ENCODE measurements around the gene DOCK7.
"Not testable (repeated sequence)": the region's sequence is repeated elsewhere in the genome, so short reads cannot be mapped to it uniquely, and the experiment has no call there.

The DOCK7 gene

DNA sequence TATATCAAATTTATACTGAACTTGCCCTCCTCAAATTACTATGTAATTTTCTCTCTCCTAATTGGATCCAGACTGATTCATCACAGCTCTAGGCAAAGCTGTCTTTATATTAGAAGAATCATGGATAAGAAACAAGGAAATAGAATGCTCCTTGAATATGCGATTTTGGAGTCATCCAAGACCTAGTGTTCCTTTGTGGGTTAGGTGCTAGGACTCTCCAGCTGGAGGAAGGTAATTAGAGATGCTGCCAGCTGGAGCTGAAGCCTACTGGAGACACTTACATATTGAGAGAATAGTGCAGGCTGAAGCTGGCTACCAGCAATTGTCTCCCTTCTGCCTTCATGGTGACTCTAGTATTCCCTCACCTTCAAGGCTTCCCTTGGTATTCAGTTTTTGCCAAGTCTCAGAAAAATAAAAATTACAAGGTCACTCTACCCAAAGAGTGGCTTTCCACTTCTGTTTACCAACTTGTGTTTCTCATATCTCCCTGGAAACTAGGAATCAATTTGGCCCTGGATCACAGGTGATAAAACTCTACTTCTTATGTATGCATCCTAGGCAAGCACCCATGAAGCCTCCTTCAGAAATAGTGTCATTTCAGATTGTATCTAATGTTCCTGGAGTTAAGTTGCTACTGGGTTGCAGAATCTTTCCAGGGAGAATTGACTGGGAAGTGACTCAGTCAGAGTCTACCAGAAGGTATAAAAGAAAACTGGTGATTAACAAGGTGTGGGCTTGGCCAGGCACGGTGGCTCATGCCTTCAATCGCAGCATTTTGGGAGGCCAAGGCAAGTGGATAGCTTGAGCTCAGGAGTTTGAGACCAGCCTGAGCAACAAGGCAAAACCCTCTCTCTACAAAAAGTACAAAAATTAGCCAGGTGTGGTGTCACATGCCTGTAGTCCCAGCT, 24.4 kb upstream of the DOCK7 start:
- TF ChIP-seq POLR2A (IDR thresholded peaks at IDR 0.05; ENCODE audit: low read length): no peak
- no peak for TF ChIP-seq GATA1 (IDR thresholded peaks at IDR 0.05; ENCODE audit: low read depth, low read length)
- DNase-seq: no peak

DNA sequence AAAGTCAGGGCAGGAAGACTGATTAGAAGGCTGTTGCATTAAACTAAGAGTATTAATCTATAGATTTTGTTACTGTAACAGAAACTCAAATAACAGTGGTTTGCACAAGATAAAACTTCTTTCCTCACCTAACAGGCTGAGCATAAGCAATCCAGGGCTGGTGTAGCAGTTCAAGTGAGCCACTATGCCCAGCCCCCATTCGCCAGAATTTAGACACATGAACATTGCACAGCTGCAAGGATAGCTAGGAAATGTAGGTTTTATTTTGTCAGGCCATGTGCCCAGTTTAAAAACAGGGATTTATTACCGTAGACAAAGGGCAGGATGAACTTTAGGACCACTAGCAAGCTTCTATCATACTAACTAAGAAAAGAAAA, 19.5 kb upstream of the DOCK7 start:
- no peak for DNase-seq
- TF ChIP-seq POLR2A (IDR thresholded peaks at IDR 0.05; ENCODE audit: low read length): no peak
- TF ChIP-seq GATA1 (IDR thresholded peaks at IDR 0.05; ENCODE audit: low read depth, low read length): no peak

DNA sequence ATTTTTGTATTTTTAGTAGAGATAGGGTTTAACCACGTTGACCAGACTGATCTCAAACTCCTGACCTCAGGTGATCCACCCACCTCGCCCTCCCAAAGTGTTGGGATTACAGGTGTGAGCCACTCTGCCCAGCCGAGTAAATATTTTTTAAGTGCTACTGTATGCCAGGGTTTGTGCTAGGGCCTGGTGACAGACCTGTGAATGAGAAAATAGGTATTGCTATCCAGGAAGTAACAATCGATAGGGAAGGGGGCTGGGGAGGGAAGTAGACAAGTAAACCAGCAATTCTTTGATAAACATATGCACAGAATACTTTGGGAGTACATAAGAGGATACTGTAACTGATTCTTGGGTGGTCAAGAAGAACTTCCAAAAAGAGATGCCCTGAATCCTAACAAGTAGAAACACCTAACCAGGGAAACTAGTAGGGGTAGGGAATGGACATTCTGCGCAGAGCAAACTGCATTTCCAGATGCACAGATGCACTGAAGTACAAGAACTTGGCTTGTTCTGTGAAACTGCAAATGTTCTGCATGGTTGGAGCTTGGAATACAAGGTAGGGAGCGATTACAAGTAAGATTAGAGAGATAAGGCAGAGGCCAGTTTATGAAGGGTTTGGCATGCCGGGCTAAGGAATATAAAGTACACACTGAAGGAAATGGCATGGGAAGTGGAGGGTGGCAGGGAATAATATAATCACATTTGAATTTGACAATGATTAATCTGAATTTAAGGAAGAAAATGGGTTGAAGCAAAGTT, 19.0 kb upstream of the DOCK7 start:
- TF ChIP-seq POLR2A (IDR thresholded peaks at IDR 0.05; ENCODE audit: low read length): no peak
- no peak for TF ChIP-seq GATA1 (IDR thresholded peaks at IDR 0.05; ENCODE audit: low read depth, low read length)
- no peak for DNase-seq

DNA sequence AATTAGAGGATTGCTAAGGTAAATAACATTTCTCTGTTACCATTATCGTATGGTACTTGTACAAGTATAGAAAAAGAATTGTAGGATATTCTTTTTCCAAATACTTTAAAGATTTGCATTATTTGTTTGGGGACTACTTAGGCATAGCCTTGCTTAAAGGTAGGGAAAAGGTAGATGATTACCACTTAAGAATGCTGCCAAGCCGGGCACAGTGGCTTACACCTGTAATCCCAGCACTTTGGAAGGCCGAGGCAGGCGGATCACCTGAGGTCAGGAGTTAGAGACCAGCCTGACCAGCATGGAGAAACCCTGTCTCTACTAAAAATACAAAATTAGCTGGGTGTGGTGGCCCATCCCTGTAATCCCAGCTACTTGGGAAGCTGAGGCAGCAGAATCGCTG, 10.0 kb upstream of the DOCK7 start:
- not testable (repeated sequence) for DNase-seq

DNA sequence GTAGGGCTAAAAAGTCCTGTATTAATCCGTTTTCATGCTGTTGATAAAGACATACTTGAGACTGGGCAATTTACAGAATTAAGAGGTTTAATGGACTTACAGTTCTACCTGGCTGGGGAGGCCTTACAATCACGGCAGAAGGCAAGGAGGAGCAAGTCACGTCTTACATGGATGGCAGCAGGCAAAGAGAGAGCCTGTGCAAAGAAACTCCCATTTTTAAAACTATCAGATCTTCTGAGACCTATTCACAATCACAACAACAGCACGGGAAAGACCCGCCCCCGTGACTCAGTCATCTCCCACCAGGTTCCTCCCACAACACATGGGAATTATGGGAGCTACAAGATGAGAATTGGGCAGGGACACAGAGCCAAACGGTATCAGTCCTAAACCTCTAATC, 6.3 kb upstream of the DOCK7 start:
- not testable (repeated sequence) for DNase-seq

DNA sequence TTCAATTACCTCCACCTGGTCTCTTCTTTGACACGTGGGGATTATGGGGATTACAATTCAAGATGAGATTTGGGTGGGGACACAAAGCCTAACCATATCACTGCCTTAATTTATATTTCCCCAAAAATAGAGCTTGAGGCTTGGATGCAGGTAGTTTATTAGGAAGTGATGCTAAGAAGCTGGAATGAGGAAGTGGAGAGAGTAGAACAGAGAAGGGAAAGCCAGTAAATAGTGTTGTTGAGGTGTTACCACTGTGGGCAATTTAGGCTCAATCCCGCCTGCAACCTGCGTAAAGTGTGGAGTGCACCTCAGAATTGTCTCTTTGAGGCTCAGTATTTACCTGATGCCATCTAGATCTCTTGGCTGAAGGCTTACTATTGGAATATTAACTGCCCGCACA, 4.9 kb upstream of the DOCK7 start:
- DNase-seq: no peak
- TF ChIP-seq POLR2A (IDR thresholded peaks at IDR 0.05; ENCODE audit: low read length): no peak
- TF ChIP-seq GATA1 (IDR thresholded peaks at IDR 0.05; ENCODE audit: low read depth, low read length): no peak

DNA sequence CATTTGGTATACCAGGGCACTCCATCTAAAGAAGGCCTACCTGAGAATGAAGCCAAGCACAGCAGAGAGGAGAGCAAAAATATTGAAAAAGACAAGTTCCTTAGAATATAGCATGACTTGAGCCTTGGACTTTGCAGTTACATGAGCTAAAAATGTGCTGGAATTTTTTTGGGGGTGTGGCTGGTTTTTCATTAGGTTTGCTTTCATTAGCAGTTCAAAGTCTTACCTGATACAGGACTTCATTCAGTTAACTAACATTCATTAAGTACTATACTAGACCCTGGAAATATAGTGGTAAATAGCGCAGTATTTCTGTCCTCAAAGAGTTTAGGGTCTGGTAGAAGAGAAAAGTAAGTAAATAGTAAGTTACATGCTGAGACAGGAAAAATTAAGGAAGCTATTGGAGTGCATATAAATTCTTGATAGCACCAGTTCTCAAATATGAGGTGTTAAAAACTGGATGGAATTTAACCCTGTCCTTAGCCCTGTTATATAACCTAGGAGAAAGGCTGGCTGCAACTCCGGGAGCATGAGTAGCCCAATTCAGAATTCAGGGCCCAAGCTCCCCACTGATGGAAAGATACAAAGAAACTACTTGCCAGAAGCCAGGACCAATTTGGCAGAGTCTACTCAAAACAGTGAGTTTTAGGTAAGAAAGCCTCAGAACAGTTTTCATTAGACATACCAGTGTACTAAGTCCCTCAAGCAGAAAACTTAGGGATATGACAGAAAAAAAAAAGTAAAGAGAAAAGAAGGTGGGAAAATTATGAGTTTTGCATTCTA, 3.1 kb upstream of the DOCK7 start:
- peak in 1 of 2 experiments; percentile 31 for DNase-seq
- TF ChIP-seq GATA1 (IDR thresholded peaks at IDR 0.05; ENCODE audit: low read depth, low read length) (no peak), POLR2A (IDR thresholded peaks at IDR 0.05; ENCODE audit: low read length) (no peak)

DNA sequence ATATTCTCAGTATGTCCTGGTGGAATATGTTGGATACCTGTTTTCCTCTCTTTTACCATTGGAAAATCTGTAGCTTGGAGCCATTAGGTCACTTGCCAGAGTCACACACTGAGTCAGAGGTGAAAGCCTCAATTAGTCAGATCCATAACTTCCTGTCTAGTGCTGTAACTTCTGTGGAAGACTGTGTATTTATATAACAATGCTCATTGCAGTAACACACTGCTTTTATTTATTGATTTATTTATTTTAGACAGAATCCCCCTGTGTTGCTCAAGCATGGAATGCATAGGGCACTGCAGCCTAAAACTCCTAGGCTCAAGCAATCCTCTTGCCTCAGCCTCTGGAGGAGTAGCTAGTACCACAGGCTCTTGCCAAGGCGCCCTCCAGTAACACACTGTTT, 1.3 kb upstream of the DOCK7 start:
- TF ChIP-seq GATA1 (IDR thresholded peaks at IDR 0.05; ENCODE audit: low read depth, low read length) (no peak), POLR2A (IDR thresholded peaks at IDR 0.05; ENCODE audit: low read length) (no peak)
- DNase-seq: peak; percentile 41 to 64

DNA sequence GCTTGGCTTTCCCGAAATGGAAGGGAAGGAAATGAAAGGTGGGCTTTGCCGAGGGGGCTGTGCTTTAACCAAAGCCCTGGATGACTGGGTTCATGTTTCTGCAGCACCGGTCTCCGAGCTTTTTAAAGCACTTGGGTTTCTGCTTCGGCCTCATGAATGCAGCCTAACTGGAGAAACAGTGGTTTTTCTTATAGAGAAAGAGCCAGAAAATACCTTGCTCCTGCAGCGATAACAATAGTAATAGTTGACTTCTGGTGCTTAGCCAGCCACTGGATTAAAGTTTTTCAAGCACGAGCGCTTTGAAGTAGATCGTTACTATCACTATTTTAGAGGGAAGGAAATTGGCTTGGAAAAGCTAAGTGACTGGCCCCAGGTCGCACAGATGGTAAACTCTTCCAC, 500 bp upstream of the DOCK7 start:
- no peak for DNase-seq
- no peak for TF ChIP-seq GATA1 (IDR thresholded peaks at IDR 0.05; ENCODE audit: low read depth, low read length)
- no peak for TF ChIP-seq POLR2A (IDR thresholded peaks at IDR 0.05; ENCODE audit: low read length)

DNA sequence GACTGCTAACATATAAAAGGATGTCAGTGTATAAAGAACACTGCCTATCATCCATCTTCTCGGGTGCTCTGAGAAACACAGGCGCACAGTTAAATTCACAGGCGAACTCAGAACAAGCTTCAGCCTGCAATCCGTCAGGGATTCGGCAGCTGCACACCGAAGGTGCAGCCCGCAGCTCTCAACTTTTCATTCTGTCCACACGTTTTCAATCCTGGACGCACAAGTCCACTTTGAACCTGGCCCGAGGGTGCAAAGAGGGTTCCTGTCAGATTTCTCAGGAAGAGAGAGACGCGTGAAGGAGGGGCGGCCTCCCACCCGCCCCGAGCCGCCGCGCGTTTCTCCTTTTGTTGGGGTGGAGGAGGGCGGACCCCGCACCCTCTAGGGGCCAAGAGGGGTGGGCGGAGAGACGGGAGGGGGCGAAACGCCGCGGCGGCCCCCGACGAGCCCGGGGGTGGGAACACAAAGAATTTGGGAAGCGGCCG, 724 bp downstream of the DOCK7 start:
- TF ChIP-seq POLR2A (IDR thresholded peaks at IDR 0.05; ENCODE audit: low read length) (peak; percentile 18), GATA1 (IDR thresholded peaks at IDR 0.05; ENCODE audit: low read depth, low read length) (no peak)
- peak; percentile 67 to 69 for DNase-seq

DNA sequence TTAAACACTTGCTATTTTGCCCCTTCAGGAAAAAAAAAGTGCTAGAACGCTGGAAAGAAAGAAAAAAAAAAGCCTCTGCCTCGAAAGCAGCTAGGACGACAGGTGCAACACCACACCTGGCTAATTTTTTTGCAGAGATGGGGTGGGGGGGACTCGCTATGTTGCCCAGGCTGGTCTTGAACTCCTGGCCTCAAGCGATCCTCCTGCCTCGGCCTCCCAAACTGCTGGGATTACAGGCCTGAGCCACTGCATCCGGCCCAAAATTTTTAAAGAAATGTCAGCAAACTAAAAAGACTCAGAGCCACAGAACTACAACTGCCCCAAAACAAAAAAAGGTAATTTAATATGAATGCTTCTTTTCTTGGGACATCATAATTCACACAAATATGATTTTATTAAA, 1.4 kb downstream of the DOCK7 start:
- no peak for DNase-seq
- TF ChIP-seq POLR2A (IDR thresholded peaks at IDR 0.05; ENCODE audit: low read length): no peak
- TF ChIP-seq GATA1 (IDR thresholded peaks at IDR 0.05; ENCODE audit: low read depth, low read length): no peak

DNA sequence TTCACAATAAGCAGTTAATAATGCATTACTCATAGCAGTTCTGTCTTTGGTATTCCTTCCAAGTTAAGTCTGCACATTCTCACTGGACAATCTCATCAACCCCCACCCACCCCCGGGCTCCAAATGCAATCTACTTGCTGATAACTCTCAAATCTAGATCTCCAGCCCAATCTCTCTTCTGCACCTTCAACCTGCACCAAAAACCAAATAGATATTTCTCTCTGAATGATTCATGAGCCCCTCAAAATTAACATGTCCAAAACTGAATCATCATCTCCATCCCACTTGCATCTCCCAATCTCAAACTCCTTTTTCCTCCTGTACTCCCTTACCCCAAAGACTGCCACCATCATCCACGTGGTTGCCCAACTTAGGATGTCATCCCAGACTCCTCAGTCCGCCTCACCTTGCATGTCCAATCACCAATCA, 2.7 kb downstream of the DOCK7 start:
- no peak for TF ChIP-seq GATA1 (IDR thresholded peaks at IDR 0.05; ENCODE audit: low read depth, low read length)
- TF ChIP-seq POLR2A (IDR thresholded peaks at IDR 0.05; ENCODE audit: low read length): no peak
- peak; percentile 37 to 65 for DNase-seq

DNA sequence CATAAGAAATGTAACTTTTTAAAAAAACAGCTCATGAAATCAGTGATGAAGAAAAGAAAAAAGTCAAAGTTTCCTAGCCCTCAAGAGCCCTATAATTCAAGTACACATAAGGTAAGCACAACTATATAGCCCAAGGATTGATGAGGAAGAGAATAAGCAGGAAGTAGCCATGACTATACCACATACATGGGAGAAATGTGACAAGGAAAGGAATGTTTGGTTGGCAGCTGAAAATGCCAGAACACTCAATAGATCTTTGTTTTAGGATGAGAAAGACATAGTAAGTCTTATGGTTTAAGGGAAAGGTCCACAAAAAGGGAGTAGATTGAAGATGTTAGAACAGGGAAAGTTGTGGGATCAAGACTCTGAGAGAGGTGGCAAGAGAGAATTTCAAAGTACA, 5.7 kb downstream of the DOCK7 start:
- DNase-seq: no peak
- TF ChIP-seq GATA1 (IDR thresholded peaks at IDR 0.05; ENCODE audit: low read depth, low read length): no peak
- no peak for TF ChIP-seq POLR2A (IDR thresholded peaks at IDR 0.05; ENCODE audit: low read length)

DNA sequence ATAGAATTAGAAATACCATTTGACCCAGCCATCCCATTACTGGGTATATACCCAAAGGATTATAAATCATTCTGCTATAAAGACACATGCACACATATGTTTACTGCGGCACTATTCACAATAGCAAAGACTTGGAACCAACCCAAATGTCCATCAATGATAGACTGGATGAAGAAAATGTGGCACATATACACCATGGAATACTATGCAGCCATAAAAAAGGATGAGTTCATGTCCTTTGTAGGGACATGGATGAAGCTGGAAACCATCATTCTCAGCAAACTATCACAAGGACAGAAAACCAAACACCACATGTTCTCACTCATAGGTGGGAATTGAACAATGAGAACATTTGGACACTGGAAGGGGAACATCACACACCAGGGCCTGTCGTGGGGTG, 7.2 kb downstream of the DOCK7 start:
- not testable (repeated sequence) for DNase-seq

DNA sequence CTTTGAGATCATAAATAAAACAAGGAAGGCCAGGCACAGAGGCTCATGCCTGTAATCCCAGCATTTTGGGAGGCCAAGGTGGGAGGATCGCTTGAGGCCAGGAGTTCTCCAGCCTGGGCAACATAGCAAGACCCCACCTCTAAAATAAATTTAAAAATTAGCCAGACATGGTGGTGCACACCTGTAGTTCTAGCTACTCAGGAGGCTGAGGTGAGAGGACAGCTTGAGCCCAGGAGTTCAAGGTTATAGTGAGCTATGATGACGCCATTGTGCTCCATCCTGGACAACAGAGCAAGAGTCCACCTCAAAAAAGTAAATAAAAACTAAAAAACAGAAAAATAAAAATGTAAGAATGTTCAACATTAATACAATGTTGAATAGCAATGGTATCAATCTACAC, 10.4 kb downstream of the DOCK7 start:
- not testable (repeated sequence) for DNase-seq

Data from erythroblast (primary cell).